ENCODE results near the gene ATP13A3.

Gene ATP13A3

GRCh38 chr3:194439881-194440550 lies 46.8 kb downstream of the ATP13A3 start:
- DNase-seq (ENCODE audit: low spot score), result no peak

DNA sequence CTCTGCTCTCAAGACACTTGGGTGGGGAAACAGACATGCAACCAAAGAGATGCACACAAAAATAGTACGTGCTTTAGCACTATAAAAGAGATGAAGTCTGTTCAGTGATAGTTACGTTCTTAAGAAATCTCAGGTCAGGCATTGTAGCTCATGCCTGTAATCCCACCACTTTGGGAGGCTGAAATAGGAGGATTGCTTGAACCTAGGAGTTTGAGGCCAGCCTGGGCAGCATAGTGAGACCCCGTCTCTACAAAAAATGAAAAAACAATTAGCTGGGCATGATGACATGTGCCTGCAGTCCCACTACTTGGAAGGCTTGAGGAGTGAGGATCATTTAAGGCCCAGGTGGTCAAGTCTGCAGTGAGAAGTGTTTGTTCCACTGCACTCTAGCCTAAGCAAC lies 52.3 kb downstream of the ATP13A3 start:
- no peak for DNase-seq (ENCODE audit: low spot score)

DNA sequence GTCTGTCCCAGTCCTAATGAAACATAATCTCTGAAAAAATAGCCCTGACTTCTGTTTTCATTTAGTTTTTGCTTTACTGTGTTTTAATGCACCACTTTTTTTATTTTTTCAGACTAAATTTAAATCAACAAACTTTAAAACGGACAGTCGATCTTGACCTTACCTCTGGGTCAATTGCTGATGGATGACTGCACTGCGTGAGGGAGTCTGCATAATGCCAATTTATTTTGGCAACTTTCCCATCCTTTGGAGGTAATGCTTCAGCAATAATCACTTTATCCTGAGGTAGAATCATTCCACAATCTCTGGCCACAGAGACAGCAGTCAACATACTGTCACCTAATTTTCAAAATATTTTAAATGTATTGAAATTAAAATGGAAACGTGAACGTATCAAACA lies 55.2 kb downstream of the ATP13A3 start:
- DNase-seq (ENCODE audit: low spot score), result no peak

- no peak for DNase-seq (ENCODE audit: low spot score)
Observed at GRCh38 chr3:194425399-194425798, 61.4 kb downstream of the ATP13A3 start.

GRCh38 chr3:194424953-194425352 lies 61.8 kb downstream of the ATP13A3 start:
- no peak for DNase-seq (ENCODE audit: low spot score)

DNA sequence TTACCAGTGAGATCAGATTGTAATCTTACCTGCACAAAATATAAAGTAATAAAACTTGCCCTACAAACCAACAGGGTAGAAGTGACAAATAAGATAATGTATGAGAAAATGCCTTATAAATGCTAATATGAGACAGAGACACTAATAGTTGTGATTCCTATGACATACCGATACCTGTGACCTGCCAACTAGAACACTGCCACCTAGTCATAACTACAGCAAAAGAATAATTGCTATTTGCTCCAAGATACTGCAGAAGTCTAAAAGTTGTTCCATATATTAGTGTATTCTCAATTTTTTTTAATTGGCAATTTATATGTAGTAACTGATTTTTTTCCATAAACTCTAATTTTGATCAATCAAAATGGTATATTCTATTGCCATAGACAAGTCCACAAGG lies 62.4 kb downstream of the ATP13A3 start:
- DNase-seq (ENCODE audit: low spot score), result no peak

DNA sequence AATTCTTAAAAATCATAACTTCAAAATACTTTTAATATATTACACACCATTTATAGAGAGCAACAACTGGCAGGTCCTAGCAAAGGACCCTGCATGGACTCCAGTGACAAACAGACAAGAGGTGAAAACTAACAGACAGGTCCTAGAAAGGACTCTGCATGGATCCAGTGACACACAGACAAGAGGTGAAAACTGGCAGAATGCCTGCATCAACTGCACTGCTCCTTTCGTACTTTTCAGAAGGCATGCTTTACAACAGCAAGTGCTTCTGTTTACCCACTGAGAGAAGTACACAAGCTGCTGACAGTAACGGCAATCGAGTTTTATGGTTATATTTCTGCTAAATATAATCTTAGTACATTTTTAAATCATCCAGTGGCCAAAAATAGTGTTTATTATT lies 63.5 kb downstream of the ATP13A3 start:
- no peak for DNase-seq (ENCODE audit: low spot score)

- no peak for DNase-seq (ENCODE audit: low spot score)
Observed at GRCh38 chr3:194422188-194422587, 64.6 kb downstream of the ATP13A3 start.

DNA sequence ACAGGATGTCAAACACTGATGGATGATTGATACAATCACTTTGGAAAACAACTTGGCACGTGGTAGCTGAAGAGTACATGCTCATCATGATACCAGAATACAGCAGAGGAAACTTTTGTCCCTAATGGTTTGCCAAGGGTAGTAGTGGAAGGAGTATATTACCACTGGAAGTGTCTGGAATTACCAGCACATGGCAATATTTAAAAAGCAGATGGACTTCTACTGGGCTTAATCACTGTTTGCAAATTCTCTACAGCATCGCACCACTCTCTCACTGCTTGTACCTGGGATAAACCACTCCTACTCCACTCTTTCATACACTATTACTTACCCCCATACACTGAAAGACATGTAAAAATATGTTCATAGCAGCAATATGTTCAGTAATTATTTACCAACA lies 68.1 kb downstream of the ATP13A3 start:
- DNase-seq (ENCODE audit: low spot score), result no peak

DNA sequence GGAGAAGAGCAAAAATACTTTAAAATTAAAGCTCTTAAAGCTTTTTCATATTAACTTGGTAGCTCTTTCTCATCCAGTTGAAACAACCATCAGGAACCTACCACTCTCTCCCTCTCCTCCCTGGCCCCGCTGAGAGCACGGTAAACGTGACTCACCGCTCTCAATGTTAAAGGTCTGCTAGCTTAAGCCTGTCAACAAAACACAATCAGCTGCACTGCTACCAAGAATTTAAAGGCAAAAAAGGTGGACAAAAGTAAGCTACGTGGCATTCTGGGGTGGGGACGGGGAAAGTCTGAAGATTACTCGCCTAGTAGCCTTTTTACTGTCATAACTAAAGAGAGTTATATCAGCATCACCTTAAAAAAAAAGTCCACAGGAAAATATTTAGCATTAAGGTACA lies 79.4 kb downstream of the ATP13A3 start:
- no peak for DNase-seq (ENCODE audit: low spot score)

DNA sequence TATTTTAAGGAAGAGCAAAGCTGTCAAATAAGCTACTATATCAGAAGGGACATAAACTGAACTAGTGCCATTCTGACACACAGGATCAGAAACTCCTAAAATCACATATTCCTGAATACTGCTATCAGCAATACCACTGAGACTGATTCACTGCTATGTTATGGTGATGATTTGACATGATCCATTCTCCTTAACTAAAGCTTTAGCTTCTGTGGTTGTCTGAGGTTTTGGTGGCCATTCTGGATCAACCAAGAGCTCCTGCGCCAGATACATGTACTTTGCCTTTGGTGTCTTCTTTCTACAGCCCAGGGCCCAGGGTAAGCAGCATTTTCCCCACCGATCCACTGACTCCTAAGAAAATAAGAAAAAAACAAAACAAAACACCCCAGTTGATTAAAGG lies 81.0 kb downstream of the ATP13A3 start:
- no peak for DNase-seq (ENCODE audit: low spot score)

DNA sequence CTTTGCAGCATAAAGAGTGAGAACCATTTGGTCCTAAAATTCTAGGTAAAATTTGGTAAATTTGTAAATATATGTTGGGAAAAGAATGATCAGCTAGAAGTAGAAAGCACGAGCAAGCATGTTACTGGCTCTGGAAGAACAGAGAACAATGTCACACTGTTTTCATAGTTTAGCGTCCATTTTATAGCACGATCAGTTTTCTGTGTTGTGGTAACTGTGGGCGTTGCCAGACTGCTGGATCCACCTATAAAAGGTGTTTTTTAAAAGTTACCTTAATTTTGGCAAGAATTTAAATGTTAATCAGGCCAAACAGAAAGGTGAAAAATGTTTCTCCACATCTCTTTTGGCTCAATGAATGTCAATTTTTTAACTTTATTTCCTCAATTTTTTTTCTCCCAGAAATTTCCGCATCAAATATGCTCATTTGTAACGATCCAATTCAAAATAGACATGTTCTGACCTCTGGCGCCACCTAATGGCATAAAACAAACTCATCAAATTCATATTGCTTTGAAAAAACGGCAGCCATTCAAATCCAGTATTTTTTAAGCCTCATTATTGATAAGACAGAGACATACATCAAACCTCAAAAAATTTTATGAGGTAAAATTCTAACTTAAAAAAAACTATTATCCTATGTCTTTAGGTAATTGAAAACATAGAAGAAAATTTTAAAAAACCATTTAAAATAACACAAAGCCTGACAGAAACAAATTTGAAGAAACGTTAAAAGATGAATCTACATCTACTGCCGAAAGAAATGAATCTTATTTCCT lies 82.2 kb downstream of the ATP13A3 start:
- DNase-seq (ENCODE audit: low spot score), result peak; percentile 58

DNA sequence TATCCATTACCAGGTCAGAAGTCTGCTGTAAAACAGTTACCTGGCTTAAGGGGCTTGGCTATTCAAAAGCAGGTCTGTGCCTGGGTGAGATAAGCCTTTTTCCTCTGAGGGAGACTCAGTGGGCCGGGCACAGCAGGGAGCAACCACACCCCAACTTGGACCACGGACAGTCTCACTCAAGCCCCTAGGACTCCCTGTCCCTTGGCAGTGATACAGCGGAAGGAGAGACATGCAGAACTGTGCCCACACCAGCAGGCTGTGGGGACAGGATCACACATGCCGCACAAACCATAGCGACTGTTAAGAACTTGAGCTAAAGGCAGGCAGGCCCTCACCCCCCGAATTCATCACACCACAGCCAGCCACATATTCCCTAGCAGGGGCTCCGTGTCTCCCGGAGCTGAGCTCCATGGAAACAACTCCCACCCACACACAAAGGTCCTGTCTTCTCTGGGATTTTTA lies 84.9 kb downstream of the ATP13A3 start:
- no peak for DNase-seq (ENCODE audit: low spot score)

DNA sequence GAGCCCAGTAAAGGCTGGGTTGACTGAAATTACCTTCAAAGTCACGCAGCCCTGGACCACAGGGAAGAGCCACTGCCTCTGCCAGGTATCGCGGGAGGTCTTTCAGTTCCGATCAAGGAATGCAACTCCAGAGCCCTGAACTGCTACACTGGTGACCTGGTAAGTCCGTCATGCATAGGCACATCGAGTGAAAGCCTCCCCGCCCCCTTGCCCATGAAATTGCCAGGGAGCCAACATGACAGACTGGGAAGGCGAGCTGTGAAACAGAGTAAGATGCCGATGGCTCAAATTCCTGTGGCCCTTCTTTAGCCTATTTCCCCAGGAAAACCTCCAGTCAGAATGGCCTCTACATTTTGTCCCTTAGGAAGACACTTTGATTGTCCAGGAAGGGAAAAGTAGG lies 85.5 kb downstream of the ATP13A3 start:
- no peak for DNase-seq (ENCODE audit: low spot score)

DNA sequence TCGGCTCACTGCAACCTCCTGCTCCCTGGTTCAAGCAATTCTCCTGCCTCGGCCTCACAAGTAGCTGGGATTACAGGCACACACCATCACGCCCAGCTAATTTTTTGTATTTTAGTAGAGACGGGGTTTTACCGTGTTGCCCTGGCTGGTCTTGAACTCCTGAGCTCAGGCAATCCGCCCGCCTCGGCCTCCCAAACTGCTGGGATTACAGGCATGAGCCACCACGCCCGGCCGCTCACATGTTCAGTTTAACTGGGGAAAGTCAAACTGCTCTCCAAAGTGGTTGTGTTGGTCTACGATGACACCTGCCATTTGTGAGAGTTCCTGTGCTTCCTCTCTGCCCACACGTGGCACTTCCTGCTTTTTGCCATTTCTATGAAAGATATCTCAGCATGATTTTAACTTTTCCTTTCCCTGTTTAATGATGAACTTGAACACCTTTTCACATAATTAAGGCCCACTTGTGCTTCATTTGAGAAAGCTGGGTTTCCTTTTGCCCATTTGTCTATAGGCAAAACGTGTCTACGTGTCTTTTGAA lies 86.9 kb downstream of the ATP13A3 start:
- DNase-seq (ENCODE audit: low spot score), result no peak

DNA sequence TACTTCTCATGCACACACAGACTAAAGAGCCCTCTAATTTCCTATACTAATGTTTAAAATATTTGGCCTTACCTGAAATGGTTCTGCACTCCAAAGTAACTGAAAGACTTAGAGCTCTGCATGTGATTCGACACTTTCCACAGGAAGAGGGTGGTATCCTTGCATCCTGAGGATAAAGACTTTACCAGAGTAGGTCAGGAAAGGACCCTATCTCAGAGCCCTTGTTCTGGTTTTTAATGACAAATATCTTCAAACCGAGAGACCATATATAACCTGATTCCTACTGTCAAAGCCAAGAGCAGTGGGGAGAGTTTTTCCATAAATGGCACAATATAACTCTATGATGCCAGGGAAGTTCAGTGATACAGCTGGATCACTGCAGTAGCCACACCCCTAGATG lies 87.6 kb downstream of the ATP13A3 start, which contains the start of gene GP5:
GP5 (minus strand) TSS at position 101 of the 400 bp plus-strand sequence. CDS start 984 bp downstream, outside the sequence.
- DNase-seq (ENCODE audit: low spot score), result no peak

GRCh38 chr3:194397757-194398312 lies 89.0 kb downstream of the ATP13A3 start:
- peak; percentile 9 for DNase-seq (ENCODE audit: low spot score)

DNA sequence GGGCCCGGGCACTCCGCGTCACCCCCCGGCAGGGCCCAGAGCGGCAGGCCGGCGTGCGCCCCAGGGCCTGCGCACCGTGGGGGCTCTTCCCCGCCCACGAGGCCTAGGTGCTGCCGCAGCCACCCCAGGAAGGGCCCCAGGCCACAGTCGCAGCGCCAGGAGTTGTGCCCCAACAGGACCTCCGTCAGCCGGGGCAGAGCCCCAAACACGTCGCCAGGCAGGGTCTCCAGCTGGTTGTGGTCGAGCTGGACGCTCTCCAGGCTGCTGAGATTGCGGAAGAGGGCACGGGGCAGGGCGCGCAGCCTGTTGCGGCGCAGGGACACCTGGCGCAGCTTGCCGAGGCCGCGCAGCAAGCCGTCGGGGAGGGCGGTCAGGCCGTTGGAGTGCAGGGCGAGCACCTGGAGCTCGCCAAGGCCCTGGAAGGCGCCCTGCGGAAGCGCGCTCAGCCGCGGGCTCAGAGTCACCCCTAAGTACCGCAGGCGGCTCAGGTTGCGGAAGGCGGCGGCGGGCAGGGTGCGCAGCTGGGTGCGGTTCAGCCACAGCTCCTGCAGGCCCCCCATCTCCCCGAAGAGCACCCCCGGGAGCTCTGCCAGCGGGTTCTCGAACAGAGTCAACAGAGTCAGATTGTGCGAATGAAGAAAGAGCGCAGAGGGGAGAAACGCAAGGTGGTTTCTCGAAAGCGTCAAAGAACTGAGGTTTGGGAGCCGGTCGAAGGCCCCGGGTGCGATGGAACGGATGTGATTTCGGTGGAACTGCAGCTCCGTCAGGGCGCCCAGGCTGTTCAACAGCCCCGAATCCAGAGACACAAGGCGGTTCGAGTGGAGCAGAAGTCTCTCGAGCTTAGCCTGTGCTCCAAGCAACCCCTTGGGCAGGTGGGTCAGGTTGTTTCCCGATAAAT lies 89.7 kb downstream of the ATP13A3 start:
- peak; percentile 12 for DNase-seq (ENCODE audit: low spot score)

- DNase-seq (ENCODE audit: low spot score), result no peak
Observed at GRCh38 chr3:194396539-194396858, 90.3 kb downstream of the ATP13A3 start.

- peak; percentile 59 for DNase-seq (ENCODE audit: low spot score)
Observed at GRCh38 chr3:194395778-194396538, 90.8 kb downstream of the ATP13A3 start.

DNA sequence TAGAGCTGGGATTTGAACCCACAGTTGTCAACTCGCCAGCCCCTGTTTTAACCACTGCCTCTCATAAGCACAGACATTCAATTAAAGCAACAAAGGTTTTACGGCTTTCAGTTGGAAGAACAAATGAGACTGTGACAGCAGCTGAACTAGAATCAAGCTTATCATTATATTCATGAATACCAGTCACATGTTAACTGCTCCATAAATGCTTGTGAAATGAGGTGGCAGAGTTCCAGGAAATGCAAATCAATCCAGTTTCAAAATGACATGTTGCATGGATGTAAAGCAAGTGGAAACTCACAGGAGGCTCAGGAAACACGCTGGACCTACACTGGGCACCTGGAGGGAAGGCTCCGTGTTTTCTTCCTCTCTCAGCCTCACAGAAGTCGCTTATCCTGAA lies 91.6 kb downstream of the ATP13A3 start:
- DNase-seq (ENCODE audit: low spot score), result no peak
